ENCODE results near the gene FEM1B. TPM values are rescaled to one million over a fixed set of nuclear protein-coding genes. Genes with fewer than 3 reads are reported as not detected.

FEM1B gene
- polyA plus RNA-seq, 1 donor, result 41.0 TPM

GRCh38 chr15:68284616-68285258 is 7.2 kb downstream of the FEM1B start:
- DNase-seq (ENCODE audit: low read depth), result no peak

DNA sequence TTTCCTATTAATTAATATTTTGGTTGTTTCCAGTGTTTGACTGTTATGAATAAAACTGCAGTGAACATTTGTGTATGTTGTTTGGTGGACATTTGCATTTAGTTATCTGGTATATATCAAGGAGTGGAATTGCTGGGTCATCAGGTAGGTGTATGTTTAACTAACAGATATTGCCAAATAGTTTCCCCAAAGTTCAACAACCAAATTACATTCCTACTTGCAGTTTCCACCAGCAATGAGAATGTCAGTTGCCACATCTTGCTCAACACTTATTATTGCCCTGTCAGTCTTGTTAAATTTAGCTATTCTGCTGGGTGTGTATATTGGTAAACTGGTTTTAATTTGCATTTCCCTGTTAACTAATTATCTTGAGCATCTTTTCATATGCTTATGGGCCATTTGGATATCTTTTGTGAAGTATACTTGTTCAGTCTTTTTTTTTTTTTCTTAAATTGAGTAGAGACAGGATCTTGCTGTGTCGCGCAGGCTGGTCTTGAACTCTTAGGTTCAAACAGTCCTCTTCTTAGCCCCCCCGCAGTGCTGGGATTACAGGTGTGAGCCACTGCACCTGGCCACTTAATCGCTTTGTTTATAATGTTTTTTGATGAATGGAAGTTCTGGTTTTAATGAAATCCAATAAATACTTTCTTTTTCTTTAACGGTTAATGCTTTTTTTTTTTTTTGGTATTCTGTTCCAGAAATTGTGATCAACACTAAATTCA is 7.9 kb downstream of the FEM1B start:
- DNase-seq (ENCODE audit: low read depth), result no peak

DNA sequence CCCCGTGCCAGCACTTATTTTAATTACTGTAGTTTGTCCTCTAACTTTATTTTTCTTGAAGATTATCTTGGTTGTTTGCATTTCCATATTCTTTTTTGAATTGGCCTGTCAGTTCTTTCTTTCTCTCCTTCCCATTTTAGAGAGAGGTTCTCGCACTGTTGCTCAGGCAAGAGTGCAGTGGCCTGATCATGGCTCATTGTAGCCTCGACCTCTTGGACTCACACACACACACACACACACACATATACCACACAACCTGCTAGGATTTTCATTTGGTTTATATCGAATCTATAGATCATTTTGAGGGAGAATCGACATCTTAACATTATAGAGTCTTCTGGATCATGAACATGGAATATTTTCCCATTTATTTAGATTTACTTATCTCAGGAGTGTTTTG is 8.7 kb downstream of the FEM1B start:
- DNase-seq (ENCODE audit: low read depth), result no peak

- no peak for DNase-seq (ENCODE audit: low read depth)
Measured at GRCh38 chr15:68289057-68289456, 11.5 kb downstream of the FEM1B start.

- DNase-seq (ENCODE audit: low read depth), result no peak
Measured at GRCh38 chr15:68289621-68290352, 12.2 kb downstream of the FEM1B start.

GRCh38 chr15:68290715-68291114 is 13.2 kb downstream of the FEM1B start:
- DNase-seq (ENCODE audit: low read depth), result no peak

- no peak for DNase-seq (ENCODE audit: low read depth)
Measured at GRCh38 chr15:68292157-68292781, 14.7 kb downstream of the FEM1B start.

DNA sequence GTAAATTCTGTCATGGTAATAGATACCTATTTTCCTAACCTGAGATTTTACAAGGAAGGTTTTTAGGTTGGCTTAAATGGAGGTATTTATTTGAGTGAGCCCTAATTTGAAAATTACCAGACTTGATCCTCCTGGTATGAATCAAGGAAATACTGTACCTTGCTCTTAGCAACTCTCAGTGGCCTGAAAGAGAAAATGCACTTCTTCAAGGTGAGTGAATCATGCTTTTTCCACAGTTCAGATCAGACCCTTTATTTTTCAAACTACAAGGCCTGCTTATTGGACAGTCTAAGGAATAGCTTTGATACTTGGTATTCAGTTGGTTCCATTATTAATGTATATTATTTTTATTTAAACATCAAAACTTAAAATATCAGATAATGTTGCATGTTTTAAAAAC is 15.4 kb downstream of the FEM1B start:
- DNase-seq (ENCODE audit: low read depth), result no peak

DNA sequence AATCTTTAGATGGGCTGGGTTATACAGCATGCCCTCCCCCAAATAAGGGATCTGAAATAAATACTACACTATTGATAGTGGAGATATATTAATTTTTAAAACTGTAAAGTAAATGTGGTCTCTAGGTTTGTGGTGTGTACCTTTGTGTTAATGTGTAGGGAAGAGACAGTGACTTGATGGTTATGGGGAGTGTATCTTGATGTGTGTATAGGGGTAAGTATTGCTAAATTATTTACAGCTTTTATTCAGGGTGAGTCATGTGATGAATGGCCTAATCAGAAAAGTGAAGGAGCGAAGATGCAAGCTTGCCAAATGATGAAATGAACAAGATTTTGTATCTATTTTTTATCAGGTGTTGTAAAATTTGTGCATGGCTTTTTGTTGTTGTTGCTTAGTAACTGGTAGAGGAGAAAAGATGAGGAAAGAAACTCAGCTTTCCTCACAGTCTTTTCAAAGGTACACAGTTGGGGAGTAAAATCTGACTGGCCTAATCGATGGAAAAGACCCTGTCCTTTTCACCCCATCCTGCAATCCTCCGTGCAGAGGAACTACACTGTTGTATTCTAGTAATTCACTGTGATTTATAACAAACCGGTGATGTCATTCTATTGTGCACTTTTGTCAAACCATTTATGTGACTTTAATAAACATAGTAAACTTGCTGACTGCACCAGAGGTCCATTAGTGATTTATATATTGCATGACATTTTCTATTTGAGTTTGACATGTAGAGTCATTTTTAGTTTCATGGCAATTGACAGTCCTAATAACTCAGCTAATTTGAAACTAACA is 17.7 kb downstream of the FEM1B start:
- DNase-seq (ENCODE audit: low read depth), result no peak

DNA sequence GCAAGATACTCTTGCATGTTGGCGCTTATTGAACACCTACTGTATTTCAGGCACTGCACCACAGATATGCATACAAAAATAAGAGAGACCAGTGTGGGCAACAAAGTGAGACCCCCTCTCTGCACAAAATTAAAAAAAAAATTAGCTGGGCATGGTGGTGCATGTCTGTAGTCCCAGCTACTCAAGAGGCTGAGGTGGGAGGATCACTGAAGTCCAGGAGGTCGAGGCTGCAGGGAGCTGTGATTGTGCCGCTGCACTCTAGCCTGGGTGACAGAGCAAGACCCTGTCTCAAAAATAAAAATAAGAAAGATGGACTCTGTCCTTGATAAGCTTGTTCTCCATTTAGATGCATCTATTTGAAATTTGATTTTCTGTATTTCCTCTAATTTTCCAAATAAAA is 20.8 kb downstream of the FEM1B start:
- DNase-seq (ENCODE audit: low read depth), result no peak

GRCh38 chr15:68298882-68299381 is 21.4 kb downstream of the FEM1B start:
- no peak for DNase-seq (ENCODE audit: low read depth)

- no peak for DNase-seq (ENCODE audit: low read depth)
Measured at GRCh38 chr15:68299436-68299835, 21.9 kb downstream of the FEM1B start.

DNA sequence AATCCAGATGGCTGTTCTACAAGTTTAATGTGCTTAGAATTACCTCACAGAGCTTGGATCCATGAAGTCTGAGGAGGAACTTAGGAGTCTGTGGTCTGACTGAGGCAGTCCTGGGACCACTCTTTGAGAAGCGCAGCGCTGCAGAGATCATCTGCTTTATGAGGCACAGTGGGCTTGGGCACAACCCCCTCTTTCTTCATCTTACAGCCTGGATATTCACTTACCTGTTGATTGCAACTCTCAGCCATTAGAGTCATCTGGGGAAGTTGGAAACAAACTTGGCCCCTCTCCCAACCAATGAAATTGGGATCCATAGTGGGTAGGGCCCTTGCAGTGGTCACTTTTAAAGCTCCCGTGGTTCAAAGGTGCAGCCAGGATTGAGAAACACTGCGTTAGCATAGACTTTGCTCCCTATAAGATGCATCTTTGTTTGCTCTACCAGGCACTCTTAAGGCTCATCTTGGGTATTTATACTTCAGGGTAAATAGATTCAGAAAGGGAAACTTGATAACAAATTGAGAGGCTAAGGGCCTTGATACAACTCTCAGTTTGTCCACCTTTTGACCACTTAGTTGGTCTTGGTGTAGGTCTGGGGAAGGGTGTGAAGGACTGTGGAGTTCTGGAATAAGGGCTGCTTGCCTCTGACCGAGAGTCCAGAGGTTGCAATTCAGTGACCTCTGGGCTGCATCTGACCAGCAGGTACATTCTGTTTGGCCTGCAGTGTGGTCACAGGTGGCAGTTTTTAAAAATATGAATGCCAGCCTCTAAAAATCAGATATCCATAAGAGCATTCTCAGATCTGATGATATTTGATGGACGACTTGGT is 22.8 kb downstream of the FEM1B start:
- no peak for DNase-seq (ENCODE audit: low read depth)

- DNase-seq (ENCODE audit: low read depth), result no peak
Measured at GRCh38 chr15:68301301-68301700, 23.8 kb downstream of the FEM1B start.

DNA sequence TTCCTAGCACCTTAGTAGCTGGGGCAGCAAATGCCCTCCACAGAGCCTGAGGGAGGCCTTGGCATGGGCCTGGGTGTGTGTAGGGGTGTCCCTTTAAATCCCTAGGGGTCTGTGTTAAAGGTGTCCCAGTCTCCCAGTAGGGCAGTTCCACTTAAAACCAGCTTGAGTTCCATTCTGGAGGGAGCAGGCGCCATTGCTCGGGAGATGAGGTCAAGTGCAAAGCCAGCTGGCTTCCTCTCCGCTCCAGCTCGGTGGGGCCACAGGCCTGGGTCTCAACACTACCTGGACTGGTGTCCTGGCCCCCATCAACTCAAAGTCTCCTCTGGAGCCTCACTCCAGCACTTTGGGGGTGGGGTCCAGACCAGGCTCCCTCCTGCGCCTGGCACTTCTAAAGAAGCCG is 25.2 kb downstream of the FEM1B start:
- no peak for DNase-seq (ENCODE audit: low read depth)

- no peak for DNase-seq (ENCODE audit: low read depth)
Measured at GRCh38 chr15:68303134-68303533, 25.6 kb downstream of the FEM1B start.

DNA sequence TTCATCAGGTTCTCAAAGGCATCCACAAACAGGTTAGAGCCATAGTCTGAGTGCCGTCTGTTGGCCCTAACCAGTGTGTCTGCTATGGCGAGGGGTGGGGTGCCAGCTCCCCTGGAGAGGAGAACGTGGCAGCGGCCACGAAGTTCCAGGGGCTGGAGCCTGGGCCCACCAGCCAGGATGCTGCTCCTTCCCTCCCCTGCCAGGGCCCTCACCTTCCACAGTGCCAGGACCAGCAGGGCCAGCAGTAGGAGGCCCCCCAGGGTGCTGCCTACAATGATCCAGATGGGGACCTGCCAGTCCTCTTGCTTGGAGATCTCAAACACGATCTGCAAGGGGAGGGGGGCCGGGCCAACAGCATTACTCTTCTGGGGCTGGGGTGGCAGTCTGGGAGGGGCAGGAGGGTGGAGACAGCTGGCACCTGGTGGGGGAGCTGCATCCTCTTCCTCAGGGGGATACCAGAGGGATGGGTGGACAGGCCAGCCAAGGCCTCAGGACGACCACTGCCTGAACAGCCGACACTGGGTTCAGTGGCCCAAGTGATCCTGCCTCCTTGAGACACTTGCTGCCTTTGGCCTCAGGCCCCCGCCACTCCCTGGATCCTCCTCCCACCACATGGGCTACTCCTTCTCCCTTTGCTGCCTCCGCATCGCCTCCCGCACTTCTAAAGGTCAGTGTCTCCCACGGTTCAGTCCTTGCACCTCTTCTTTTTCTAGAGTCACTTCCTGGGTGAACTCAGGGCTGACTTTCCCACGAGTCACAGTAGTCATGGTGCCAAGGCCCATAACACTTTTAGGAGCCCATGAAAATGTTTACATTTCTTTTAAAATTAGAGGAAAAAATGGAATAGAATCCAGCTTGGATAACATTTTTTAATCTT is 26.3 kb downstream of the FEM1B start:
- no peak for DNase-seq (ENCODE audit: low read depth)

- DNase-seq (ENCODE audit: low read depth), result no peak
Measured at GRCh38 chr15:68304589-68305337, 27.2 kb downstream of the FEM1B start.

GRCh38 chr15:68305420-68305871 is 27.9 kb downstream of the FEM1B start:
- DNase-seq (ENCODE audit: low read depth), result no peak
